ENCODE data around the gene REPIN1.

Gene REPIN1

DNA sequence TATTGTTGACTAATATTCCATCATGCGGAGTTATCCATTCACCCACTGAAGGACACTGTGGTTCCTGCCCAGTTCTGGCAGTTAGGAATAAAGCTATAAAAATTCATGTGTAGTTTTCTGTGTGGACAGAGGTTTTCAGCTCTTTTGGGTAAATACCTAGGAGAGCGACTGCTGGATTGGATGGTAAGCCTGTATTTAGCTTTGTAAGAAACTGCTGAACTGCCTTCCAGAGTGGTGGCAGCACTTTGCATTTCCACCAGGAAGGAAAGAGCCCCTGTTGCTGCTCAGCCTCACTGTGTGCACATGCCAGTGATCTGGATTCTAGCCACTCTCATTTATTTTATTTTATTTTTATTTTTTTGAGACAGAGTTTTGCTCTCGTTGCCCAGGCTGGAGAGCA is 24.7 kb downstream of the REPIN1 start:
- no peak overlapping the region for H3K4me3 ChIP-seq (ENCODE audit: low read length)
- TF ChIP-seq, protein P1, sequence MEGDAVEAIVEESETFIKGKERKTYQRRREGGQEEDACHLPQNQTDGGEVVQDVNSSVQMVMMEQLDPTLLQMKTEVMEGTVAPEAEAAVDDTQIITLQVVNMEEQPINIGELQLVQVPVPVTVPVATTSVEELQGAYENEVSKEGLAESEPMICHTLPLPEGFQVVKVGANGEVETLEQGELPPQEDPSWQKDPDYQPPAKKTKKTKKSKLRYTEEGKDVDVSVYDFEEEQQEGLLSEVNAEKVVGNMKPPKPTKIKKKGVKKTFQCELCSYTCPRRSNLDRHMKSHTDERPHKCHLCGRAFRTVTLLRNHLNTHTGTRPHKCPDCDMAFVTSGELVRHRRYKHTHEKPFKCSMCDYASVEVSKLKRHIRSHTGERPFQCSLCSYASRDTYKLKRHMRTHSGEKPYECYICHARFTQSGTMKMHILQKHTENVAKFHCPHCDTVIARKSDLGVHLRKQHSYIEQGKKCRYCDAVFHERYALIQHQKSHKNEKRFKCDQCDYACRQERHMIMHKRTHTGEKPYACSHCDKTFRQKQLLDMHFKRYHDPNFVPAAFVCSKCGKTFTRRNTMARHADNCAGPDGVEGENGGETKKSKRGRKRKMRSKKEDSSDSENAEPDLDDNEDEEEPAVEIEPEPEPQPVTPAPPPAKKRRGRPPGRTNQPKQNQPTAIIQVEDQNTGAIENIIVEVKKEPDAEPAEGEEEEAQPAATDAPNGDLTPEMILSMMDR (conservative IDR thresholded peaks at IDR 0.05; ENCODE audit: low read length) = no peak
- no peak for DNase-seq (ENCODE audit: low read depth)

DNA sequence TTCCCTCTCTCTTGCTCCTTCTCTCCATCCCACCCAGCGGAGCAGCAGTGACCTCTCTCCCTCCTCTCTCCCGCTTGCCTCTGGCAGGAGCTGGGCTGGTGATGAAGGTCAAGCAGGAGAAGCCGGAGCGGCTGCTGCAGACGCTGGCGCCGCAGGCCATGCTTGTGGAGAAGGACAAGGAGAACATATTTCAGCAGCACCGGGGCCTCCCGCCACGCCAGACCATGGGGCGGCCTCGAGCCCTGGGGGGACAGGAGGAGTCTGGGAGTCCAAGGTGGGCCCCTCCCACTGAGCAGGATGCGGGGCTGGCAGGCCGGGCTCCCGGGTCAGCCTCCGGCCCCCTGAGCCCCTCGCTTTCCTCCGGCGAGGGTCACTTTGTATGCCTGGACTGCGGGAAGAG is 27.8 kb downstream of the REPIN1 start:
- no peak for DNase-seq (ENCODE audit: low read depth)

DNA sequence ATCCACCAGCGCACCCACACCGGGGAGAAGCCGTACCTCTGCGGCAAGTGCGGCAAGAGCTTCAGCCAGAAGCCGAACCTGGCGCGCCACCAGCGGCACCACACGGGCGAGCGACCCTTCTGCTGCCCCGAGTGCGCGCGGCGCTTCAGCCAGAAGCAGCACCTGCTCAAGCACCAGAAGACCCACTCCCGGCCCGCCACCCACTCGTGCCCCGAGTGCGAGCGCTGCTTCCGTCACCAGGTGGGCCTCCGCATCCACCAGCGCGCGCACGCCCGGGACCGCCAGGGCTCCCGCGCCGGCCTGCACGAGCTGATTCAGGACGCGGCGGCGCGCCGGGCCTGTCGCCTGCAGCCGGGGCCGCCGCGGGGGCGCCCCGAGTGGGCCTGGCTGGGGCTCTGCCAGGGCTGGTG is 28.2 kb downstream of the REPIN1 start:
- TF ChIP-seq, protein P1 (conservative IDR thresholded peaks at IDR 0.05; ENCODE audit: low read length) = no peak
- no peak overlapping the region for H3K4me3 ChIP-seq (ENCODE audit: low read length)
- DNase-seq (ENCODE audit: low read depth) = no peak

More for the DNA sequence above, 27.8 kb downstream of the REPIN1 start:
- TF ChIP-seq, protein P1 (conservative IDR thresholded peaks at IDR 0.05; ENCODE audit: low read length) = no peak
- no peak overlapping the region for H3K4me3 ChIP-seq (ENCODE audit: low read length)

DNA sequence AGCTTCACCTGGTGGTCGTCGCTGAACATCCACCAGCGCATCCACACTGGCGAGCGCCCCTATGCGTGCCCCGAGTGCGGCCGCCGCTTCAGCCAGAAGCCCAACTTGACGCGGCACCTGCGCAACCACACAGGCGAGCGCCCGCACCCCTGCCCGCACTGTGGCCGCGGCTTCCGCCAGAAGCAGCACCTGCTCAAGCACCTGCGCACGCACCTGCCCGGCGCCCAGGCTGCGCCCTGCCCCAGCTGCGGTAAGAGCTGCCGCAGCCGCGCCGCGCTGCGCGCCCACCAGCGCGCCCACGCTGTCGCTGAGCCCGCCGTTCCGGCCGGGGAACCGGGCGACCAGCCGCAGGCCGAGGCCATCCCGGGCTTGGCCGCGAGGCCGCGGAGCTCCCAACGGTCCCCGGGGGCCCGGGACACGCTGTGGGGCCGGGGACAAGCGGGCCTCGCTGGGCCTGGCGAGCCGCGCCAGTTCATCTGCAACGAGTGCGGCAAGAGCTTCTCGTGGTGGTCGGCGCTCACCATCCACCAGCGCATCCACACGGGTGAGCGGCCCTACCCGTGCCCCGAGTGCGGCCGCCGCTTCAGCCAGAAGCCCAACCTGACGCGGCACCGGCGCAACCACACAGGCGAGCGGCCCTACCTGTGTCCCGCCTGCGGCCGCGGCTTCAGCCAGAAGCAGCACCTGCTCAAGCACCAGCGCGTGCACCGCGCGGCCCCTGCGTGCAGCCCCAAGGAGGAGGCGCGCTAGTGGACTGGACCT is 28.9 kb downstream of the REPIN1 start:
- TF ChIP-seq, protein P1 (conservative IDR thresholded peaks at IDR 0.05; ENCODE audit: low read length) = no peak
- H3K4me3 ChIP-seq (ENCODE audit: low read length) = no peak overlapping the region
- no peak for DNase-seq (ENCODE audit: low read depth)

DNA sequence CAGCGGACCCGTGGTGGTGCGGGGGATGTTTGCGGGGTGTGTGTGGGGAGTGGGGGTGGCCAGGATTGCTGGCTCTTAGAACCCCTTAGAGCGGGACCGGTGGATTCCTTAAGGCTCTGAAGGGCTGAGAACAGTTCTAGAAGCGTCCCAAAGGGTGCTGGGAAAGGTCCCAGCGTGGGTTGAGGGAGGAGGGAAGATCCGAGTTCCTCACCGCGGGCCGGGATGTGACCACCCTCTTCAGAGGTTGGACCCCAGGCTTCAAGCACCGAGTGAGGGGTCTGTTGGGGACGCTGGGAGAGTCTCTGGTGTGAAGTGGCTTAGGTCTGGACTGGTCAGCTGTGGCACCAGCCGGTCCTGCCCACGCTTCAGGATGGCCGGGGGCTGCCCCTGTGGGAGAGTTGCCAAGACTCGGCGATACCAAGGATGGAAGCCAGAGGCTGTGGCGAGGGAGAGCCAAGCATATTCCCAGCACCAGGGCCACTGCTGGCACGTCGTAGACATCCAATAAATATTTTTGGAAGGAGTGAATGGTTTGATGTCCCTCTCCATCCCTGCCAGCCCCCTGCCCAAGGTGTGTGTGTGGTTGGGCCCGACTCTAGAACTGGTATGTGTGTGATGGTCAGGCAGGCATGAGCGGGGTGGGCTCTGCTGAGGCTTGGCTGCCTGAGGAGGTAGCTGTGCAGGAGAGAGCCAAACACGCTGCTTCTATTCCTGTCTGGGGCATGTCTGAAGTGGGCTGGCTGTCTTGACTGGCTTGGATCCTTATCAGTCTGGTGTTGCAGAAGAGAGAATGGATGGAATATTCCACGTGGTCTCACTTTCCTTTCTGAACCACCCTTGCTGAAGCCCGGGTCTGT is 29.7 kb downstream of the REPIN1 start:
- TF ChIP-seq, protein P1 (conservative IDR thresholded peaks at IDR 0.05; ENCODE audit: low read length) = no peak
- H3K4me3 ChIP-seq (ENCODE audit: low read length) = no peak overlapping the region
- DNase-seq (ENCODE audit: low read depth) = no peak

DNA sequence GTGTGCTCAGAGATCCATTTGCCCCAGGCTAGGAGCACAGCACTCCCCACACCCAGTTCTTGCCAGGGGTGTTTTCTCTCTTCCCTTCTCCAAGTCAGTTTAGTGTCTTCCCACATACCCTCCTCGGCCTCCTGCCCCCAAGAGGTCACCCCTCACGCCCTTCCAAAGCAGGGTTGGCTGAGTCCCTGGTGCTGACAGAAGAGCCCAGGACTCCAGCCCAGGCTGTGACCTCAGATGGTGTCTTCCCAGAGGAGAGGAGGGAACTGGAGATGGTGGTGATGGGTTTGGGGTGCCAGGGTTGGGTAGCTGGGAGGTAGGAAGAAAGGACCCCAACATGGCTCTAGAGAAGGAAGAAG is 30.3 kb downstream of the REPIN1 start:
- DNase-seq (ENCODE audit: low read depth) = no peak
- H3K4me3 ChIP-seq (ENCODE audit: low read length) = no peak overlapping the region
- TF ChIP-seq, protein P1 (conservative IDR thresholded peaks at IDR 0.05; ENCODE audit: low read length) = no peak

Measured in AG10803 (cell line).